ENCODE results near the gene PIGP. TPM values are rescaled to one million over a fixed set of nuclear protein-coding genes. Genes with fewer than 3 reads are reported as not detected.
A peak's percentile ranks its signal among the peaks of the same experiment; 100 is the strongest.
"Not testable (repeated sequence)": the region's sequence is repeated elsewhere in the genome, so short reads cannot be mapped to it uniquely, and the experiment has no call there.

PIGP gene
- total RNA-seq, result 10 to 100 TPM; 12.9 to 22.1 TPM

GRCh38 chr21:37072988-37073416 is at the start of gene PIGP, which contains the start of gene TTC3:
TSS of gene PIGP (minus strand) at chr21:37073071. CDS start at chr21:37072515, 556 bp downstream.
TSS of gene TTC3 (plus strand) at chr21:37073254. CDS start at chr21:37087258, 14,004 bp downstream.
- Mint-ChIP-seq H3K27ac (peak within 1 kb of the TSS; percentile 93 to 96), H3K36me3 (peaks cover 24 to 32% of the 10 kb centered on the region in 2 donors), H3K9me3 (no peaks in the 10 kb centered on the region)
- ATAC-seq (peak; percentile 81 to 83), DNase-seq (ENCODE audit: low spot score in 2 of 2) (peak; percentile 96 to 98)

- no peaks in the 10 kb centered on the region for H3K9me3 Mint-ChIP-seq
- H3K27ac Mint-ChIP-seq, result peak overlapping the region; percentile 45 to 73
- peak; percentile 20 to 61 for ATAC-seq
- peaks cover 8 to 11% of the 10 kb centered on the region in 2 donors for H3K36me3 Mint-ChIP-seq
- no peak for DNase-seq (ENCODE audit: low spot score in 2 of 2)
Measured at GRCh38 chr21:37119421-37120218, 46.7 kb upstream of the PIGP start.

- Mint-ChIP-seq H3K27ac (no peak overlapping the region), H3K36me3 (peaks cover 8 to 11% of the 10 kb centered on the region in 2 donors), H3K9me3 (no peaks in the 10 kb centered on the region)
- DNase-seq (ENCODE audit: low spot score in 2 of 2) (no peak), ATAC-seq (no peak)
Measured at GRCh38 chr21:37118187-37118826, 45.4 kb upstream of the PIGP start.

DNA sequence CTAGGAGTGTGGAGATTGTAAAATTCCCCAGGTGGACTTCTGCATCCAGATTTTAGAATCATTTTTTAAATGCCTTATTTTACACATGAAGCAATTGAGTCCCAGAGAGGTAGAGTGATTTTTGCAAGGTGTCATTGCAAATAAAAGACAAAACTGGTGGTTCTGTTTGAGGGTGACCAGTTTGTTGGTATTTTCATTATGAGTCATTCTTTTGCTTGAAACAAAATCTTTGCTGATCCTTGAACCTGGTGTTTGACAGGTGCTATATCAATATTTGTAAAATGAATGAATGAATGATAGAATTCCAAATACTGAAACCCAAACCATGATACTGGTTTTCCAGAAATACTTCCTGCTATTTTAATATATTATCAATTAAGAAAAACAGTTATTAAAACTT is 44.3 kb upstream of the PIGP start:
- H3K36me3 Mint-ChIP-seq, result peaks cover 4 to 6% of the 10 kb centered on the region in 2 donors
- no peak overlapping the region for H3K27ac Mint-ChIP-seq
- no peaks in the 10 kb centered on the region for H3K9me3 Mint-ChIP-seq
- DNase-seq (ENCODE audit: low spot score in 2 of 2) (no peak), ATAC-seq (no peak)

DNA sequence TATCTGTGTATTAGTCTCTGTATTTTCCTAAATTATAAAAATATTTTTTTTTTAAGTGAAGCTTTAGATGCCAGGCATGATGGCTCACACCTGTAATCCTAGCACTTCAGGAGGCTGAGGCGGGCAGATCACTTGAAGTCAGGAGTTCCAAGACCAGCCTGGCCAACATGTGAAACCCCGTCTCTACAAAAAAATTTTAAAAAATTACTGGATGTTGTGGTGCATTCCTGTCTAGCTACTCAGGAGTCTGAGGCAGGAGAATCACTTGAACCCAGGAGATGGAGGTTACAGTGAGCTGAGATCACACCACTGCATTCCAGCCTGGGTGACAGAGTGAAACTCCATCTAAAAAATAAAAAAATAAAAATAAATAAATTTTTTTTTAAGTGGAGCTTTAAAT is 43.6 kb upstream of the PIGP start:
- not testable (repeated sequence) for H3K36me3 Mint-ChIP-seq; H3K27ac Mint-ChIP-seq; DNase-seq (ENCODE audit: low spot score in 2 of 2); ATAC-seq; H3K9me3 Mint-ChIP-seq

DNA sequence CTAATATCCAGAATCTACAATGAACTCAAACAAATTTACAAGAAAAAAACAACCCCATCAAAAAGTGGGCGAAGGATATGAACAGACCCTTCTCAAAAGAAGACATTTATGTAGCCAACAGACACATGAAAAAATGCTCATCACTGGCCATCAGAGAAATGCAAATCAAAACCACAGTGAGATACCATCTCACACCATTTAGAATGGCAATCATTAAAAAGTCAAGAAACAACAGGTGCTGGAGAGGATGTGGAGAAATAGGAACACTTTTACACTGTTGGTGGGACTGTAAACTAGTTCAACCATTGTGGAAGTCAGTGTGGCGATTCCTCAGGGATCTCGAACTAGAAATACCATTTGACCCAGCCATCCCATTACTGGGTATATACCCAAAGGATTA is 41.4 kb upstream of the PIGP start:
- H3K9me3 Mint-ChIP-seq; ATAC-seq; DNase-seq (ENCODE audit: low spot score in 2 of 2); H3K27ac Mint-ChIP-seq: not testable (repeated sequence)
- H3K36me3 Mint-ChIP-seq, result peaks cover 9 to 15% of the 10 kb centered on the region in 2 donors

- not testable (repeated sequence) for DNase-seq (ENCODE audit: low spot score in 2 of 2); ATAC-seq; H3K27ac Mint-ChIP-seq
- peaks cover 4 to 11% of the 10 kb centered on the region in 2 donors for H3K9me3 Mint-ChIP-seq
- H3K36me3 Mint-ChIP-seq, result peaks cover 18 to 22% of the 10 kb centered on the region in 2 donors
Measured at GRCh38 chr21:37111029-37111428, 38.2 kb upstream of the PIGP start.

- DNase-seq (ENCODE audit: low spot score in 2 of 2) (no peak), ATAC-seq (no peak)
- peaks cover 14 to 26% of the 10 kb centered on the region in 2 donors for H3K36me3 Mint-ChIP-seq
- peak overlapping the region in 1 of 2 donors; percentile 1 for H3K27ac Mint-ChIP-seq
- peaks cover 2 to 17% of the 10 kb centered on the region in 2 donors for H3K9me3 Mint-ChIP-seq
Measured at GRCh38 chr21:37106998-37107397, 34.1 kb upstream of the PIGP start.

DNA sequence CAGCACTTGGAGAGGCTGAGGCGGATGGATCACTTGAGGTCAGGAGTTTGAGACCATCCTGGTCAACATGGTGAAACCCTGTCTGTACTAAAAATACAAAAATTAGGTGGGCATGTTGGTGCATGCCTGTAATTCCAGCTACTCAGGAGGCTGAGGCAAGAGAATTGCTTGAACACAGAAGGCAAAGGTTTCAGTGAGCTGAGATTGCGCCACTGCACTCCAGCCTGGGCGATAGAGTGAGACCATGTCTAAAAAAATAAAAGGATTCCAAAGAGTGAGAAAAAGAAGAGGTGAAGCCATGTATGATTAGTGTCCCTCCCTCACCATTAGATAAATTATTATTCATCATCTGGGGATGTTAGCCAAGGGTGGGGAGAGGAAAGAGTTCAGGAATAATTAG is 29.9 kb upstream of the PIGP start:
- not testable (repeated sequence) for H3K36me3 Mint-ChIP-seq; ATAC-seq; DNase-seq (ENCODE audit: low spot score in 2 of 2); H3K9me3 Mint-ChIP-seq; H3K27ac Mint-ChIP-seq

GRCh38 chr21:37101384-37101783 is 28.5 kb upstream of the PIGP start:
- Mint-ChIP-seq H3K9me3 (peaks cover 0 to 6% of the 10 kb centered on the region in 2 donors), H3K27ac (no peak overlapping the region), H3K36me3 (peaks cover 4 to 6% of the 10 kb centered on the region in 2 donors)
- ATAC-seq, result no peak
- no peak for DNase-seq (ENCODE audit: low spot score in 2 of 2)

DNA sequence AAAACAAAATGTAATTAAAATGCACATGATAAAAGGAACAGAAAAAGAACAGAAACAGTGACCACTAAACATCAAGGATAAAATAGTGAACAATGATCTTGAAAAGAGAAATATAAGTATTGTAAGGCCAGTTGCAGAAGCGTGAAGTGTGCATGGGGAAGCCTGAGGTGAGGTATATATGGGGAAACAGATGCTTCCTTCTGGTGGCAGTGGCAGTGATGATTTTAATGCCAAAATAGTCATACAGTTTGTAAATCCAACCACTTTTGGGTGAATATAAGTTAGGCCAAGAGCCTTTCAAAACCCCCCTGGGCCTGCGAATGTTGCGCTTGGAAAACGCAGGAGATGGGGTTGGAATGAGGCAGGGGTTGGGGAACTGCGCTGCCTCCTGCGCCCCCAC is 27.4 kb upstream of the PIGP start:
- no peak for ATAC-seq
- Mint-ChIP-seq H3K36me3 (peaks cover 5 to 6% of the 10 kb centered on the region in 2 donors), H3K9me3 (peaks cover 0 to 6% of the 10 kb centered on the region in 2 donors), H3K27ac (no peak overlapping the region)
- no peak for DNase-seq (ENCODE audit: low spot score in 2 of 2)

GRCh38 chr21:37098751-37099150 is 25.9 kb upstream of the PIGP start:
- H3K9me3 Mint-ChIP-seq, result peaks cover 0 to 3% of the 10 kb centered on the region in 2 donors
- ATAC-seq, result no peak
- peaks cover 2 to 5% of the 10 kb centered on the region in 2 donors for H3K36me3 Mint-ChIP-seq
- H3K27ac Mint-ChIP-seq, result no peak overlapping the region
- no peak for DNase-seq (ENCODE audit: low spot score in 2 of 2)

DNA sequence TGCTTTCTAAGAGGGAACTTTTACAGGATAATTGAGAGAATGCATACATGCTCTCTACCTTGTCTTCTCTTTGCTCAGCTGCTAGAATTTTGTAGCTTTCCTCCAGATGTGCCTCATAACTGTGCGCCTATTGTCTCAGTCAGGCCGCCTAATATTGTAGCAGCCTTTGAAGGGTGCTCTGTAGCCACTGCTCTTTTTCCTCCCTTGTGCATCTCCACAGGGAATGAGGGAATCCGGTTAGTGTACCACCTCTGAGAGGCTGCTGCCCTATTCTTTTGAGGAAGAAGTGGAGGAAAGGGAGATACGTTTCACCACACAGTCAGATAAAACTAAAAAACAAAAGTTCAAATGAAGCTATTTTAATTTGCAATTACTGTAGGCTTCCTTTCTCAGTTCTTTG is 22.9 kb upstream of the PIGP start:
- no peak for DNase-seq (ENCODE audit: low spot score in 2 of 2)
- H3K9me3 Mint-ChIP-seq, result no peaks in the 10 kb centered on the region
- no peak for ATAC-seq
- peaks cover 0 to 5% of the 10 kb centered on the region in 2 donors for H3K36me3 Mint-ChIP-seq
- no peak overlapping the region for H3K27ac Mint-ChIP-seq

DNA sequence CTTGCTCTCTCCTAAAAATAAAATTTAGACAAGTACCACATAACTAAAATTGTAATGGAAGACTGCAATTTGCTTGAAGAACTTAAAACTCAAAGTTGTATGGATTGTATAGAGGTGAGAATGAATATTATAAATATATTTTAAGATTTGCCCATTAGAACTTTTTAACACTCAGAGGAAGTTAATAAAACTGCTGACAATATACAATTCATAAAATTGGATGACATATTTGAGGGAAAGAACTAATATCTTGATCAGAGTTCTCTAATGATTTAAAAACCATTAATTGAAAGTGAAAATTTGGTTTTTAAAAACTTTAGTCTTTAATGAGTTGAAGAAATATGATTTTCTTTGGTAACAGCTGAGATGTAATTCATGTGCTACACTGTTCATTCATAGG is 21.1 kb upstream of the PIGP start:
- DNase-seq (ENCODE audit: low spot score in 2 of 2) (no peak), ATAC-seq (no peak)
- Mint-ChIP-seq H3K9me3 (no peaks in the 10 kb centered on the region), H3K36me3 (peaks cover 0 to 5% of the 10 kb centered on the region in 2 donors), H3K27ac (no peak overlapping the region)

GRCh38 chr21:37088186-37088735 is 15.4 kb upstream of the PIGP start:
- Mint-ChIP-seq H3K27ac (no peak overlapping the region), H3K36me3 (no peaks in the 10 kb centered on the region), H3K9me3 (no peaks in the 10 kb centered on the region)
- ATAC-seq (no peak), DNase-seq (ENCODE audit: low spot score in 2 of 2) (no peak)

GRCh38 chr21:37087188-37087587 is 14.3 kb upstream of the PIGP start:
- no peaks in the 10 kb centered on the region for H3K9me3 Mint-ChIP-seq
- H3K36me3 Mint-ChIP-seq, result no peaks in the 10 kb centered on the region
- no peak for DNase-seq (ENCODE audit: low spot score in 2 of 2)
- no peak overlapping the region for H3K27ac Mint-ChIP-seq
- no peak for ATAC-seq

GRCh38 chr21:37085726-37086125 is 12.9 kb upstream of the PIGP start:
- Mint-ChIP-seq H3K27ac (no peak overlapping the region), H3K9me3 (no peaks in the 10 kb centered on the region), H3K36me3 (no peaks in the 10 kb centered on the region)
- no peak for DNase-seq (ENCODE audit: low spot score in 2 of 2)
- ATAC-seq, result no peak
